ENCODE data around the gene CRADD. TPM values are rescaled to one million over a fixed set of nuclear protein-coding genes. Genes with fewer than 3 reads are reported as not detected.

Gene CRADD
- total RNA-seq, 2 experiments from 2014 or later, result 5.8 to 9.2 TPM

DNA sequence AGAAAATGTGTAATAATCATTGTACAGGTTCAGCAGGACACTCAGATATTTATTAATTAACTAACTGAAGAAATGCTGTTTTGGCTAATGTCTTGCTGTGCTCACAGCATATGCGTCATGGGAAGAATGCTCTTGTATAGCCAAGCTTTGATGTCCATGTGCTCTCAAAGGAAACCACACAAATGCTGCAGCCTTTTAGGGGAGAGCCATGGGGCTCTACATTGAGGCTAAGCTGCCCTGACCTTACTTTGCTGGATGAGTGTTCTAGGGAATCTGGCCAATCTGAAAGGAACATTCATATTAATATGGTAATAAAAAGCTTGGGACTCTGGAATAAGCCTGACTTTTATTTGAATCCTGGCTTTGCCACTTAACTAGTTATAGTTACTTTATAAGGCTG is 9.5 kb upstream of the CRADD start:
- H3K27ac Mint-ChIP-seq, result no peak overlapping the region
- H3K9me3 Mint-ChIP-seq, result peaks cover 5% of the 10 kb centered on the region
- H3K27me3 ChIP-seq (ENCODE audit: control insufficient read depth in 1 of 2, insufficient read depth in 2 of 2, low read length in 2 of 2), result no peaks in the 10 kb centered on the region
- CTCF ChIA-PET, result interaction anchor here (0.6 kb wide), 1 partner anchor 85 kb away, joined by 4 read pairs; no protein-coding TSS in a partner anchor
- no peaks in the 10 kb centered on the region for H3K36me3 ChIP-seq (ENCODE audit: insufficient read depth, low read length)
- peaks cover 7% of the 10 kb centered on the region for H3K27me3 Mint-ChIP-seq
- no peak overlapping the region for H3K4me3 Mint-ChIP-seq
- intact Hi-C loops (cut with DNase I, micrococcal nuclease), result no loop called here
- no peak overlapping the region for H3K4me3 ChIP-seq (ENCODE audit: low read length)
- H3K27ac ChIP-seq (ENCODE audit: low read depth in 1 of 2, low read length in 2 of 2), result no peak overlapping the region
- no peaks in the 10 kb centered on the region for H3K9me3 ChIP-seq (ENCODE audit: control insufficient read depth in 1 of 2, insufficient read depth in 1 of 2, low read length in 2 of 2)
- no peak for TF ChIP-seq CTCF (IDR thresholded peaks at IDR 0.05)
- H3K4me1 ChIP-seq (ENCODE audit: insufficient read depth, low read length), result no peaks in the 10 kb centered on the region
- no peak for ATAC-seq (ENCODE audit: poor library complexity)
- H3K4me1 Mint-ChIP-seq (ENCODE audit: low read depth), result no peaks in the 10 kb centered on the region
- POLR2A ChIA-PET, result interaction anchor here (0.6 to 1.2 kb wide), 2 partner anchors 9 to 271 kb away, joined by 4 to 6 read pairs; partner anchors contain the start of gene CRADD
- H3K36me3 Mint-ChIP-seq (ENCODE audit: low read depth), result no peaks in the 10 kb centered on the region
- DNase-seq, result no peak

DNA sequence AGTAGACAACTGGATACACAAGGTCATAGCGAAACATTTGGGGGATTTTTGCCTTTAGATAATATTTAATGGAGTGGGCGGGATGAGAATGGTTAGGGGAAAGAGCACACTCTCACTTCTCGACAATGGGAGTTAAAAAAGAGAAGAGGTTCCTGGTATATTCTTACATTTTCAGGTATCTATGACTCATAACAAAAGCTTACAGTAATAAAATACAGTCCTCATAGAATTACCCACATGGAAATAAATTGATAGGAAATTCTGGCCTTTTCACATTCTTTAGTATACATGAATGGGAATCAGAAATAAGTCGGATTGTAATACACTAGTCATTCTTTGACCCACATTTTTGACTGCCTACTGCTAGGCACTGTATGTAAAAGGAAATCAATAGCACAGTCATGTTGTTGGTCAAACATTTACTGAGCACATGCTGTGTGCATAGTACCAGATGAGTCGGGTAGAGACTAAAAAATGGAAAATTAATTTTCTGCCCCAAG is 8.2 kb upstream of the CRADD start:
- Mint-ChIP-seq H3K4me3 (no peak overlapping the region), H3K27ac (no peak overlapping the region), H3K36me3 (ENCODE audit: low read depth) (no peaks in the 10 kb centered on the region), H3K4me1 (ENCODE audit: low read depth) (no peaks in the 10 kb centered on the region), H3K9me3 (peaks cover 5% of the 10 kb centered on the region), H3K27me3 (peaks cover 17% of the 10 kb centered on the region)
- H3K9me3 ChIP-seq (ENCODE audit: control insufficient read depth in 1 of 2, insufficient read depth in 1 of 2, low read length in 2 of 2), result no peaks in the 10 kb centered on the region
- H3K27me3 ChIP-seq (ENCODE audit: control insufficient read depth in 1 of 2, insufficient read depth in 2 of 2, low read length in 2 of 2), result peaks cover 3% of the 10 kb centered on the region in 2 experiments
- ChIA-PET POLR2A (no interaction called here), CTCF (no interaction called here)
- TF ChIP-seq CTCF (IDR thresholded peaks at IDR 0.05), result no peak
- no peak overlapping the region for H3K4me3 ChIP-seq (ENCODE audit: low read length)
- no peaks in the 10 kb centered on the region for H3K4me1 ChIP-seq (ENCODE audit: insufficient read depth, low read length)
- intact Hi-C loops (cut with DNase I, micrococcal nuclease), result no loop called here
- ATAC-seq (ENCODE audit: poor library complexity) (no peak), DNase-seq (no peak)
- no peaks in the 10 kb centered on the region for H3K36me3 ChIP-seq (ENCODE audit: insufficient read depth, low read length)
- no peak overlapping the region for H3K27ac ChIP-seq (ENCODE audit: low read depth in 1 of 2, low read length in 2 of 2)

DNA sequence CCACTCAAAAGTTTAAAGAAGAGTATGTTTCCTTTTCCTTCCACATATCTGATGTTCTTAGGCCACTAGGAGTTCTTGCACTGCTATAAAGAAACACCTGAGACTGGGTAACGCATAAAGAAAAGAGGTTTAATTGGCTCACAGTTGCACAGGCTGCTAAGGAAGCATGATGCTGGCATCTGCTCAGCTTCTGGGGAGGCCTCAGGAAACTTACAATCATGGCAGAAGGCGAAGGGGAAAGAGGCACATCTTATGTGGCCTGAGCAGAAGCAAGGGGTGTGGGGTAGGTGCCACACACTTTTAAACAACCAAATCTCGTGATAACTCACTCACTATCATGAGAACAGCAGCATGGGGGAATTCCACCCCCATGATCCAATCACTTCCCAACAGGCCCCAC is 7.7 kb upstream of the CRADD start:
- Histone ChIP-seq H3K4me1 (ENCODE audit: insufficient read depth, low read length) (no peaks in the 10 kb centered on the region), H3K27me3 (ENCODE audit: control insufficient read depth in 1 of 2, insufficient read depth in 2 of 2, low read length in 2 of 2) (peaks cover 7 to 8% of the 10 kb centered on the region in 2 experiments), H3K4me3 (ENCODE audit: low read length) (no peak overlapping the region), H3K9me3 (ENCODE audit: control insufficient read depth in 1 of 2, insufficient read depth in 1 of 2, low read length in 2 of 2) (no peaks in the 10 kb centered on the region), H3K36me3 (ENCODE audit: insufficient read depth, low read length) (no peaks in the 10 kb centered on the region), H3K27ac (ENCODE audit: low read depth in 1 of 2, low read length in 2 of 2) (no peak overlapping the region)
- intact Hi-C loops (cut with DNase I, micrococcal nuclease), result no loop called here
- no peak overlapping the region for H3K4me3 Mint-ChIP-seq
- ChIA-PET POLR2A (no interaction called here), CTCF (no interaction called here)
- peaks cover 22% of the 10 kb centered on the region for H3K27me3 Mint-ChIP-seq
- no peak for TF ChIP-seq CTCF (IDR thresholded peaks at IDR 0.05)
- no peak overlapping the region for H3K27ac Mint-ChIP-seq
- DNase-seq (no peak), ATAC-seq (ENCODE audit: poor library complexity) (no peak)
- no peaks in the 10 kb centered on the region for H3K36me3 Mint-ChIP-seq (ENCODE audit: low read depth)
- peaks cover 5% of the 10 kb centered on the region for H3K9me3 Mint-ChIP-seq
- no peaks in the 10 kb centered on the region for H3K4me1 Mint-ChIP-seq (ENCODE audit: low read depth)

Data from CD4-positive, alpha-beta T cell (primary cell).